ENCODE measurements around the gene IL21R. TPM values are rescaled to one million over a fixed set of nuclear protein-coding genes. Genes with fewer than 3 reads are reported as not detected.
"Not testable (repeated sequence)": the region's sequence is repeated elsewhere in the genome, so short reads cannot be mapped to it uniquely, and the experiment has no call there.

IL21R gene
- total RNA-seq, 1 donor from 2014 or later = 0.72 TPM

DNA sequence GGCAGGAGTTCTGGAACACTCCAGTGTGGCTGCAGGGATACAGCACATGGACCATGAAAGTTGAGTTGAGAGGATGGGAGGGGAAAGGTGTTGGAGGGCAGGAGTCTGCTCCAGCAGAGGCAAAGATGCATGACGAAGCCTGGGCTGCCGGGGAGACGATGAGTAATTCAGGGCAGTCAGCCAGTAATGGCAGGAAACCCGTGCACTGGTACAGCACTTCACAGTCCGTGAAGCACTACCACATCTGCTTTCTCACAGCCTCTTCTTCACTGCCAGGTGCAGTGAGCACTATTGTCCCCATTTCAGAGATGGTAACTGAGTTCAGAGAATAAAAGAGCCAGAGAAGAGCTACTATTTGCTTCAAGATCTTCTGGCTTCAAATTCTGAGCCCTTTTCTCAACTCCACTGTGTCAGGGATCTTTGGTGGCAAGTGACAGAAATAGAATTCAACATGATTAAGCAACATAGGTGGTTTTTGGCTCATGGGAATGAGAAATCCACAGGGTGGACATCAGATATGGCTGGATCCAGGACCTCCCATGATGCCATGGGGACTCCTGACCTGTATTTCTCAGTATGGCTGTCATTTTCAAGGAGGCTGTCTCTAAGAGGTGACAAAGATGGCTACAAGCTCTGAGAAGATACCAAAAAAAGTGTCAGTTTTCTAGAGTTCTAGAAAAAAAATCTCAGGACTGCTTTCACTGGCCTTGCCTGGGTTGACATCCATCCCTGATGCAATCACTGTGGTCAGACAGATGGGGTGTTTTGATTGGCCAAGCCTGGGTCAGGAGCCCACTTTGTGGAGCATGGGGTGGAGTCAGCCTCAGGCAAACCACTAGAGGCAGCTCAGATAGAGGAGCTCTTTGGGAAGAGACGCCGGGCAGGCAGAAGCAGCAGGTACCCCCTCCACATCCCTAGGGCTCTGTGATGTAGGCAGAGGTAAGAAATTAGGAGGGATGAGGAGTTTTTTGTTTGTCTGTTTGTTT, 24.7 kb downstream of the IL21R start:
- peak; percentile 28 for DNase-seq (ENCODE audit: low spot score)

DNA sequence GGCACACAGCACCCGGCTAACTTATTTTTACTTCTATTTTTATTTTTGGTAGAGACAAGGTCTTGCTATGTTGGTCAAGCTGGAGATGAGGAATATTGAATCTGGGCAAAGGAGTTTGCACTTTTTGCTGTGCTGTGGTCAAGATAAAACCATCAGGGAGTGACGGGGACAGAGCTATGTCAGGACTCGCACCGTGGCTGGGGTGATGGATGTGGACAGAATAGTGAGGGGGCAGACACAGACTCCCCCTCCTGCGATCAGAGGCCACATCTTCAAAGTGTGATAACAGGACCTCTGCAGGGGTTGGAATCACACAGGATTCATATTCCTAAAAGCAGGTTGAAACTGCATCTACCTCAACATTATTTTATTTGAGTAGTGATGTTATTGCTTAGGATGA, 25.6 kb downstream of the IL21R start:
- no peak for DNase-seq (ENCODE audit: low spot score)

DNA sequence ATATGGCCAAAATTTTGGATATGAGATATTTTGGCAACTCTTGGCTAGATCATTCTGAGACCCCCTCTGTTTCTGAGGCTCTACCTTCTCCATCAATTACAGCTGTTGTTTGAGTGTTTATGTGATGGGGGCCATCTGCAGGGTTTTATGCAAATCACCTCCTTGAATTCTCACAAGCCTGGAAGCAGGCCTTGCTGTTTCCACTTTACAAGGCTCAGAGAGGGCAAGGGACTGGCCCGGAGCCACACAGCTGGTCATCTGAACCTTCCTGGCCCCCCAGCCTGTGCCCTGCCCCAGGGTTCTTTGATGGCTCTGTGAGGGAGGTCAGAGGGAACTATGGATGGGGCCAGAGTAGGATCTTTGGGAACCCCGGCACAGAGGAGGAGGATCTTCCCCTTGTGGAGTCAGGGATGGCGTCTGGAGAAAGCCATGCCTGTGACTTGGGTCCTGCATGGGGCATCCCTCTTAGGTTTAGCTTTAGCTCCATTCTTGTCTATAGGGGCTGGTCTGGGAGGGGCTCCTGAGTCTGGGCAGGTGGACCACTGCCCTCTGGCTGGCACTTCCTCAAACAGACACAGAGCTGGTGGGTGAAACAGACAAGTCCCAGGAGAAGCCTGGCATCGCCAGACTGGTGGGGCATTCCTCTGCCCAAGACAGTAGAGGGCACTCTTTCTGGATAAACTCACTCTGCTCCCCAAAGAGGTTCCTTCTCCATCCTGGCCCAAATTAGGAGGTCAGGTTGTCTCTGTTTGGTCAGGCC, 26.2 kb downstream of the IL21R start:
- DNase-seq (ENCODE audit: low spot score) = no peak

GRCh38 chr16:27429330-27429871, 27.4 kb downstream of the IL21R start:
- no peak for DNase-seq (ENCODE audit: low spot score)

DNA sequence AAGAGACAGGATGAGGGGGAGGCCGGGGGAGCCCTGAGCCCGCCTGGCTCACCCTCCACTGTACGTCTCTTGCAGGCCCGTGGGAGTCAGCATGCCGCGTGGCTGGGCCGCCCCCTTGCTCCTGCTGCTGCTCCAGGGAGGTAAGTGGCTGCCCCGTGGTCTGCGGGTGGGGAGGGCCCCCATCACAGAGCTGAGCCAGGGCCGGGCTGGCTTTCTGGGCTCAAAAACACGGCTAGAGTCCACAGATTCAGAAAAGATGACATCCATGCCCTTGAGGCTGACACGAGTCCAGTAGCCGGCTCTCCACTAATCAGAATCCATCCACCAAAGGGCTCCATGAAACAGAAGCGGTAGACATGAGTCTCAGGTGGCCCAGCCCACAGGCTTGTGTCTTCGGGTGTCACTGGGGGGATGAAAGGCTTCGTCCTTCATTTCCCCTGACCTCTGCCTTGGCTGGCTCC, 28.0 kb downstream of the IL21R start:
- DNase-seq (ENCODE audit: low spot score) = no peak

DNA sequence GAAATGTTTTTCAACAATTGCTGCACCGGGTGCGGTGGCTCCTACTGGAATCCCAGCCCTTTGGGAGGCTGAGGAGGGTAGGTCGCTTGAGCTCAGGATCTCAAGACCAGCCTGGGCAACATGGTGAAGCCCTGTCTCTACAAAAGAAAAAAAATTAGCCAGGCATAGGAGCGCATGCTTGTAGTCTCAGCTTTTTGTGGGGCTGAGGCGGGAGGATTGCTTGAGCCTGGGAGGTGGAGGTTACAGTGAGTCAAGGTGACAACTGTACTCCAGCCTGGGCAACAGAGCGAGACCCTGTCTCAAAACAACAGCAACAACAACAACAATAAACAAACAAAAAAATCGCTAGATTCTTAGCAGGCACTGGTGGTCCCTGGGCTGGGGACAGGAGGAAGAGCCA, 28.5 kb downstream of the IL21R start:
- no peak for DNase-seq (ENCODE audit: low spot score)

DNA sequence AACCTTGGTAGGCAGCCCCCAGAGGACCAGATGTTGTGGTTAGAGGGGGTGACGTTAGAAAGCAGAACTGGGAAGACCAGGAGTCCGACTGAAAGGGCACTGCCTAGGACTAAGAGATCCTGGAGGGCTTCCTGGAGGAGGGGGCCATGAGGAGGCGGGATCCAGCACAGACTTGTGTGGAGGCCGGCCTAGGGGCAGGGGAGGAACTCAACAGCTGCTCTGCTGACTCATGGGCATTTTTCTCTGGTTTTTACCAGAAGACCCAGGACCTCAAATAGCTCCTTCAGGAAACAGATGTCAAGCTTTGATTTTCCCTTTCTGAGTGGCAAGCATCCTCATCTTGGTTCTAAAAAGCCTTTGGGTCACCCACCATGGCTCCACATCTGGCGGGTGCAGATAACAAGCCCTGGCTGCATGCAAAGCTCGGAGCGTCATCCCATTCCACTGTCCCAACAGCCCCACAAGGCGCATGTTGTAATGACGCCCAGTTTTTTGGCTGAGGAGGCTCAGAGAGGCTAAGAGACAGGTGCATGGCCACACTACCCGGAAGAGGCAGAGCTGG, 29.0 kb downstream of the IL21R start:
- peak; percentile 8 for DNase-seq (ENCODE audit: low spot score)

DNA sequence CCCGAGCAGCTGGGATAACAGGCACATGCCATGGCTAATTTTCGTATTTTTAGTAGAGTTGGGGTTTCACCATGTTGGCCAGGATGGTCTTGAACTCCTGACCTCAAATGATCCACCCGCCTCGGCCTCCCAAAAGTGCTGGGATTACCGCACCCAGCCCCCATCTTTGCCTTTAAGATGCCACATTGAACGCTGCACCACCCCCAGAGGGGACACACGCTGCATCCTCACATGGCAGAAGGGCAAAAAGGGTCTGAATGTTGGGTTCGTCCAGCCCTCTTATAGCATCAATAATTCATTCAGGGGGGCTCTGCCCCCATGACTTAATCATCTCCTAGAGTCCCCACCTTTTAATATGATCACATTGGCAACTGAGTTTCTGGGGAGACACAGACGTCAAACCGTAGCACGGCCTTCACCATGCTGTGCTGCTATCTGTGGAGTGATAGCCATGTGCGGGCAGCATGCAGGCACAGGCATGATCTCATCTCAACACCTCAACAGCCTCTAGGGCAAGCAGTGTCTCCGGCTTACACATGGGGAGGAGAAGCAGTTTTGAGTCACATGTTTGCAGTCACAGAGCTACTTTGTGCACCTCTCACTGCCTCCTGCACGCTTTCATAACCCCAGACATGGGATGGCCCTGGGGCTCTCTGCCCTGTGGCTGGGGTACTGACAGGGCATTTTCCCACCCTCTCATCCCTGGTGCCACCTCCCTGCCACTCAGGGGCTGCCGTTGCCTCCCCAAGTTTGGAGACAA, 30.0 kb downstream of the IL21R start:
- DNase-seq (ENCODE audit: low spot score) = no peak

GRCh38 chr16:27432558-27432957, 30.6 kb downstream of the IL21R start:
- DNase-seq (ENCODE audit: low spot score) = no peak

- DNase-seq (ENCODE audit: low spot score) = not testable (repeated sequence)
Measured at GRCh38 chr16:27433191-27433590, 31.2 kb downstream of the IL21R start.

GRCh38 chr16:27433636-27434035, 31.7 kb downstream of the IL21R start:
- no peak for DNase-seq (ENCODE audit: low spot score)

DNA sequence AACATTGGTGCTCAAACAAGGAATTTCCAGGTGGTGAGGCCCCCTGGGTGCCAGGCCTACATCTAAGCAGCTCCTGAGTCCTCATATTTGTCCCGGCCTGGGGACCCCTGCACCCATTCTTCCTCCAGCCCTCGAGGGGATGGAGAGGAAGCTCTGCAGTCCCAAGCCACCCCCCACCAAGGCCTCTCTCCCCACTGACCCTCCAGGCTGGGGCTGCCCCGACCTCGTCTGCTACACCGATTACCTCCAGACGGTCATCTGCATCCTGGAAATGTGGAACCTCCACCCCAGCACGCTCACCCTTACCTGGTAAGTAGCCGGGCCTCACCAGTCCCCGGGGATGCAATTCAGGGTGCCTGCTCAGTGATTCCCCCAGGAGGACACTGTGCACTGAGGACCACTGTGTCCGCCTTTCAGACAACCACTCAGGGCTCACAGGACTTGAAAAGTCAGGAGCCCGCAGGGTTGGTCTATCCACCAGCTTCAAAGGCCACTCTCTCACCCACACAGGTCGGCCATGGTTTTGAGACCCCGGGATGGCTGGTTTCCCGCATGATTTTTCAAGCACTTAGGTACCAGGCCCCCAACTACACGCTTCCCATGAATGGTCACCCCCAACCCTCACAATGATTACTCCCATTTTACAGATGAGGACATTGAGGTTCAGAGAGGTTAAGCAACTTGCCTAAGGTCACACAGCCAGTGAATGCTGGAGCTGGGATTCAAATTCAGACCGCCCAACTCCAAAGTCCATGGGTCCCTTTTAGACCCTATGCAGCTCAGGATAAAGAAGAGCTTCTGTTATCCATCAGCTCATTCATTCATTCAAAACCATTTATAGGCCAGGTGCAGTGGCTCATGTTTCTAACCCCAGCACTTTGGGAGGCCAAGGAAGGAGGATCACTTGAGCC, 32.4 kb downstream of the IL21R start:
- DNase-seq (ENCODE audit: low spot score) = no peak

DNA sequence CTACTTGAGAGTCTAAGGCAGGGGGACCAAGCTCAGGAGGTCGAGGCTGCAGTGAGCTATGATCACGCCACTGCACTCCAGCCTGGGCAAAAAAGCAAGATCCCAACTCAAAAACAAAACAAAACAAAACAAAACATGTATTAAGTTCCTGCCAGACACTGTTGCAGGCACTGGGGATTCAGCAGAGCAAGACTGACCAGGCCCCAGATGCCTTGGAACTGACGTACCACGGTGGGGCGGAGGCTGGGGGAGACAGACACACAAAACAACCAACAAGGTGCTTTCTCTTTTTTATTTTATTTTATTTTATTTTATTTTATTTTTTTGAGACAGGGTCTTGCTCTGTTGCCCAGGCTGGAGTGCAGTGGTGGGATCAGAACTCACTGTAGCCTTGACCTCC, 33.2 kb downstream of the IL21R start:
- DNase-seq (ENCODE audit: low spot score) = not testable (repeated sequence)

GRCh38 chr16:27436065-27436464, 34.1 kb downstream of the IL21R start:
- no peak for DNase-seq (ENCODE audit: low spot score)

DNA sequence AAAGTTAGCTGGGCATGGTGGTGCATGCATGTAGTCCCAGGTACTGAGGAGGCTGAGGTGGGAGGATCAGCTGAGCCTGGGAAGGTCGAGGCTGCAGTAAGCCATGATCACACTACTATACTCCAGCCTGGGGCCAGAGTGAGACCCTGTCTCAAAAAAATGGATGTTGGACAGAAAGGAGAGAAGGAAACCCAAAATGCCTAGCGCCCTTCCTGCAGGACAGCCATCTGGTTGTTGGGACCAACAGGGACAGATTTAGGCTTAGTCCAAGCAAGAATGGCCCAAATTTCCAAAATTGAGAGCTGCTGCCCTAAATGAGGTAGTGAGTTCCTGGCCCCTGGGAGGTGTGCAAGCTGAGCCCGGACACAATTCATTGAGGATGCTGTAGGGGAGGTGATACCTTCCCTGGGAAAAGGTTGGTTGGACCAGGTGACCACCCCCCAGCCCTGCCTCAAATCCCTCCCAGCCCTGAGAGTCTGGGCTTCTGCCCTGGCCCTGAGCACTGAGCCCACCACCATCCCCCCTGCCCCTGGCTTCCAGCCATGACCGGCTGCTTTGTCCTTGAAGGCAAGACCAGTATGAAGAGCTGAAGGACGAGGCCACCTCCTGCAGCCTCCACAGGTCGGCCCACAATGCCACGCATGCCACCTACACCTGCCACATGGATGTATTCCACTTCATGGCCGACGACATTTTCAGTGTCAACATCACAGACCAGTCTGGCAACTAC, 35.1 kb downstream of the IL21R start:
- no peak for DNase-seq (ENCODE audit: low spot score)

DNA sequence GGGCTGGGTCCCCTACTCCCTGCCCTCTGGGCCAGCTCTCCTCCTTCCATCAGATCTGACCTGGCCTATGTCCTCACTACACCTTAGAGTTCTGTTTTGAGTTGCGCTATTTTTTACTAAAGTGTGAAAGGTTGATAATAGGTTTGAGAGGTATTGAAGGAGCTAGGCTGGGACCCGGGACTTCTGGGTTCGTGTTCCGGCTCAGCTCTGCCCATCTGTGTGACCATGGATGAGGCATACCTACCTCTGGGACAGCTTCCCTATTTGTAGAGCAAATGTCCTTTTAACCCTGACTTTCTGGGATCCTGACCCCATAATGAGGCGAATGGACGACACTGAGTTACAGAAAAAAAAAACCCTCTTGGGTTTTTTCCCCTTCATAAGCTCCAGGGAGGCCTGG, 36.0 kb downstream of the IL21R start:
- no peak for DNase-seq (ENCODE audit: low spot score)

- DNase-seq (ENCODE audit: low spot score) = no peak
Measured at GRCh38 chr16:27439271-27440018, 37.5 kb downstream of the IL21R start.

DNA sequence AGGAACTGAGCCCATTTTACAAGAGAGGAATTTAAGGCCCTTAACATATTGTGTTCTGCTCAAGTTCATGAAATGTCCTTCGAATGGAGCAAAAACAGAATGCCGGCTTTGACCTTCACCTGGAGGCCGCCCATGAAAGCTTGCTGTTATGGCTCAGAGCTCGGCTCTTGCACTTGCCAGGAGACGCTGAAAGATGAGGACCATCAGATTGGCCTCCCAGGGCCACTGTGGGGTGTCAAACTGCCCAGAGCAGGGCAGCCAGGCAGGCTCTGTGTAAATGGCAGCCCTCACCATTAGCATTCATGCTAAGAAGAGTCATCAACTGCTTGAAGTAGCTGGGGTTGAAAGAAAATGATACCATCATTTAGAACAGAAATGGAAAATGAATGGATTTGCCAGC, 39.3 kb downstream of the IL21R start:
- no peak for DNase-seq (ENCODE audit: low spot score)

DNA sequence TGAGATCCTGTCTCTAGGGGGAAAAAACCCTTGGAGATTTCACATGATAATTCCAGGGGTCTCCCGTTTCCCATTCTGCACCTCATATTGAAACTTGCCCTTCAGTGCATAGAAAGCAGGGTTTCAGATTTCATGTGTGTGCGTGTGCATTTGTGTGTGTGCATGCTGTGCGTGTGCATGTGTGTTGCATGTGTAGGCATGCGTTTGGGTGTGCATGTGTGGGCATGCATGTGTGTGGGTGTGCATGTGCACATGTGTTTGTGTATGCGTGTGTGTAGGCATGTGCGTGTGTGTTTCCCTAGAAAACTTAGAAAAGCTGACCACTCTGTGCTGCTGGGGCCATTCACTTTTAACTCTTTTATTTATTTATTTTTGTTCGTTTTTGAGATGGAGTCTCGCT, 40.0 kb downstream of the IL21R start:
- no peak for DNase-seq (ENCODE audit: low spot score)

All from umbilical cord (tissue), 2 donors.